Stimulated activated CD8-positive, alpha-beta memory T cell treated with anti-CD3 and anti-CD28 coated beads, Interleukin-12 subunit alpha, Interleukin-12 subunit beta, amount 100 ng/mL, for 24 hours (primary cell): Measurements from ENCODE around the gene MSX2.

Source experiments
- DNase-seq: peaks from one replicate; pipeline ENCODE4 v3.0.0-alpha.2; 2020; ENCODE audit errors: extremely low read depth

Gene MSX2

DNA sequence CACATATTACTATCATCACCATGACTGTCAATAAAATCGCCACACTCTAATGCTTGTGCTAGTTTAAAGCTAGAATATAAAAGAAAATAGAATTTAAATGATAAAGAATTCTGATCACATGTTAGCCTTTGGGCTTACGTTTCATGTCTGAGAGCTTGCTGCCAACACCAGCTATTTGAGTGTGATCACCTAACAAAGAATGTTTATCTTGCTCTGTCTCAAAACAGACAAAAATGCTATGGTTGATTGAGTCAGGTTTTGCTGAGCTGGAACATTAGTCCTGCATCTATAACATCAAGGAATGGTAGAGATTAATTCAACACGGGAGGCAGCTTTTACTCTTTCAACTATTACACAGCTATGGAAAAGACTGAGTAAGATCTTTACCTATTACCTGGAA lies 50.7 kb downstream of the MSX2 start:
- DNase-seq = no peak

DNA sequence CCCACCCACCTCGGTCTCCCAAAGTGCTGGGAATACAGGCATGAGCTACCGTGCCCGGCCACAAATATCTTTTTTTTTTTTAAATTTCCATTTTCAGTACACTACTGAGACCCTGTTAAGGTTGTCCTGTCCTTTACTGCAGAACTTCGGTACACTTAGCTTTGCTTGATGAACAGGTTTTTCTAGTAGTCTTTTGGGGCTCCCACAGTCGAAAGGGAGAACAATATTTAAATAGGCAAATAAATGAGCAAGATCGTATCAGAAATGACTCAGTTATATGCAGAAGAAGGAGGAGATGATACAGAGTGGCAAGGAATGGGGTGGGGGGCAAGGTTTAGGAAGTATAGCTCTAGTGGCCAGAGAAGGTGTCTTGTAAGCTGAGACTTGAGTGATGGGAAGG lies 52.7 kb downstream of the MSX2 start:
- no peak for DNase-seq

DNA sequence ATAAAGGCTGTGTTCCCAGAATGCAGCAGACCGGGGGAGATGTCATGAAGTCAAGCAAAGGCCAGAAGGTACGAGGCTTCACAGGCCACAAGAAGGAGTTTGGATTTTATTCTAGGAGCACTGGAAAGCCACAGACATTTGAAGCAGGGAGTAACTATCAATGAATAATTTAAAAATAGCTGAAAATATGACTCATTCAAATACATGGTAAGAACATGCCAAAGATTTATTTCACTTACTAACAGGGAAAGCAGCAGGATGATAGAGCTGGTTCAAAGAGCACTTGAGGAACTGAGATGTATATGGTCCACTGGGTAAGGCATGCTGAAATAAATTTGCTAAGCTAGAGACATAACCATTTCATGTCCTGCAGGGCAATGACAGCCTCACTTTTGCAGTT lies 53.2 kb downstream of the MSX2 start:
- no peak for DNase-seq
